Cerebellar cortex (tissue), 1 donor: ENCODE data around the gene CD74.

Experiments
- DNase-seq: peaks from one replicate; pipeline ENCODE4 v3.0.0-alpha.2; 2015; ENCODE audit warnings: low spot score

Gene CD74

GRCh38 chr5:150358261-150359095 lies 54.2 kb downstream of the CD74 start:
- no peak for DNase-seq

- peak; percentile 97 for DNase-seq
Observed at GRCh38 chr5:150357326-150358260, 55.1 kb downstream of the CD74 start, which contains the start of gene TCOF1. Gene TCOF1 (plus strand): TSS chr5:150357697. CDS start chr5:150357747, 50 bp downstream.

- no peak for DNase-seq
Observed at GRCh38 chr5:150356575-150357294, 56.0 kb downstream of the CD74 start.

GRCh38 chr5:150355791-150356190 lies 56.9 kb downstream of the CD74 start:
- no peak for DNase-seq

- DNase-seq, result no peak
Observed at GRCh38 chr5:150353032-150353675, 59.6 kb downstream of the CD74 start.

- DNase-seq, result no peak
Observed at GRCh38 chr5:150352244-150353031, 60.3 kb downstream of the CD74 start.
